ENCODE data around the gene PDZRN3.
"Not testable (repeated sequence)": the region's sequence is repeated elsewhere in the genome, so short reads cannot be mapped to it uniquely, and the experiment has no call there.

The PDZRN3 gene

GRCh38 chr3:73465926-73466325 lies 158.8 kb downstream of the PDZRN3 start:
- no peak for DNase-seq (ENCODE audit: low read depth, low spot score)

DNA sequence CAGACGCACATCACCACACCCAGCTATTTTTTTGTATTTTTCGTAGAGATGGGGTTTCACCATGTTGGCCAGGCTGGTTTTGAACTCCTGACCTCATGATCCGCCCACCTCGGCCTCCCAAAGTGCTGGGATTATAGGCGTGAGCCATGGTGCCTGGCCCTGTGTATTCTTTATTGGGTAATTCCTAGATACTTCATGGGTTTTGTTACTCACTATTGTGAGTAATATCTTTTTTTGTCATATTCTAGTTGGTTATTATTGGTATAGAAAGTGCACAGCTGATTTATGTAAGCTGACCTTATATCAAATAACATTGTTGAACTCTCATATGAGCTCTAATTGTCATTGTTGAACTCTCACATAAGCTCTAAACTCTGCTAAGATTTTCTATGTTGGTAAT lies 160.6 kb downstream of the PDZRN3 start:
- DNase-seq (ENCODE audit: low read depth, low spot score), result not testable (repeated sequence)

GRCh38 chr3:73461547-73461946 lies 163.2 kb downstream of the PDZRN3 start:
- no peak for DNase-seq (ENCODE audit: low read depth, low spot score)

GRCh38 chr3:73459711-73460110 lies 165.0 kb downstream of the PDZRN3 start:
- DNase-seq (ENCODE audit: low read depth, low spot score), result no peak

GRCh38 chr3:73453666-73454065 lies 171.1 kb downstream of the PDZRN3 start:
- DNase-seq (ENCODE audit: low read depth, low spot score), result no peak

- DNase-seq (ENCODE audit: low read depth, low spot score), result no peak
Observed at GRCh38 chr3:73452729-73453128, 172.0 kb downstream of the PDZRN3 start.

GRCh38 chr3:73451301-73451944 lies 173.3 kb downstream of the PDZRN3 start:
- no peak for DNase-seq (ENCODE audit: low read depth, low spot score)

- no peak for DNase-seq (ENCODE audit: low read depth, low spot score)
Observed at GRCh38 chr3:73449774-73450173, 175.0 kb downstream of the PDZRN3 start.

- no peak for DNase-seq (ENCODE audit: low read depth, low spot score)
Observed at GRCh38 chr3:73448761-73449301, 175.9 kb downstream of the PDZRN3 start.

- no peak for DNase-seq (ENCODE audit: low read depth, low spot score)
Observed at GRCh38 chr3:73448041-73448440, 176.7 kb downstream of the PDZRN3 start.

GRCh38 chr3:73447111-73447510 lies 177.6 kb downstream of the PDZRN3 start:
- no peak for DNase-seq (ENCODE audit: low read depth, low spot score)

GRCh38 chr3:73446467-73447110 lies 178.2 kb downstream of the PDZRN3 start:
- no peak for DNase-seq (ENCODE audit: low read depth, low spot score)

DNA sequence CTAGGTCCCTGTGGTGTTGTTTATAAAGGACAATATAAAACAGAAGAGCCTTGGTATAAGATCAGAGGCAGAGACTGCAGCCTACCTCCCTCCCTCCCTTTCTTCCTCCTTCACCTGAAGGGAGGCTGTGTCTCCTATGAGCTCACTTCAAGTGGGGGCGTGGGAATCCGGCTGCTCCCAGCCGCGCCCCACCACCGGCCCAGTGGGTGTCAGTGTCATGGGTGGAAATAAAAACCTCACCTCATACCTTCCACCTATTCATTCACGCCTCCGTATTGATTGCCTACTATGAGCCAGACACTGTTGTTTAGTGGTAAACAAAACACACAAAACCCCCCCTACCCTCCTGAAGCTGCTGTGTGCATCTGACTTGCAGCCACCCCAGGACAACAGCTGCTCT lies 181.9 kb downstream of the PDZRN3 start:
- DNase-seq (ENCODE audit: low read depth, low spot score), result no peak

- no peak for DNase-seq (ENCODE audit: low read depth, low spot score)
Observed at GRCh38 chr3:73442152-73442551, 182.6 kb downstream of the PDZRN3 start.

GRCh38 chr3:73437828-73438227 lies 186.9 kb downstream of the PDZRN3 start:
- DNase-seq (ENCODE audit: low read depth, low spot score), result no peak

DNA sequence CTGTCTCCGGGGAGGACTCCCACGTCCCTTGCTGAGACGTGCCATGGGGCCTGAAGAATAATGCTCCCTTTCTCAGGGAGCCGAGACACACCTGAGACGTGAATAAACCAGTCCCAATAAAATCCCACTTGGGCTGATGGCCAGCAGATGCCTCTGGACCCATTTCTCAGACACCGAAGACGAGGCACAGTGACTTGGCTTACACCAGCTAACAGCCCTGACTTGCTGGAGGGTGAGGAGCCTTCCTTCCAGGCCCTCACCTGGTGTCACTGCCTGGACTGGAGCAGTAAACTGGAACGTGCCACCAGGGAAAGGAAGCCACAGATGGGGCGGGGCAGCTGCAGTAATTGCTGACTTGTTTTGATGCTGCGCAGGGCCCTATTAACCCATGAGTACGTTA lies 189.7 kb downstream of the PDZRN3 start:
- DNase-seq (ENCODE audit: low read depth, low spot score), result no peak

- no peak for DNase-seq (ENCODE audit: low read depth, low spot score)
Observed at GRCh38 chr3:73433687-73434086, 191.1 kb downstream of the PDZRN3 start.

GRCh38 chr3:73433079-73433478 lies 191.7 kb downstream of the PDZRN3 start:
- DNase-seq (ENCODE audit: low read depth, low spot score), result no peak

- DNase-seq (ENCODE audit: low read depth, low spot score), result no peak
Observed at GRCh38 chr3:73432706-73433032, 192.1 kb downstream of the PDZRN3 start.

- DNase-seq (ENCODE audit: low read depth, low spot score), result no peak
Observed at GRCh38 chr3:73432023-73432705, 192.6 kb downstream of the PDZRN3 start.

- DNase-seq (ENCODE audit: low read depth, low spot score), result no peak
Observed at GRCh38 chr3:73431183-73431900, 193.4 kb downstream of the PDZRN3 start.

DNA sequence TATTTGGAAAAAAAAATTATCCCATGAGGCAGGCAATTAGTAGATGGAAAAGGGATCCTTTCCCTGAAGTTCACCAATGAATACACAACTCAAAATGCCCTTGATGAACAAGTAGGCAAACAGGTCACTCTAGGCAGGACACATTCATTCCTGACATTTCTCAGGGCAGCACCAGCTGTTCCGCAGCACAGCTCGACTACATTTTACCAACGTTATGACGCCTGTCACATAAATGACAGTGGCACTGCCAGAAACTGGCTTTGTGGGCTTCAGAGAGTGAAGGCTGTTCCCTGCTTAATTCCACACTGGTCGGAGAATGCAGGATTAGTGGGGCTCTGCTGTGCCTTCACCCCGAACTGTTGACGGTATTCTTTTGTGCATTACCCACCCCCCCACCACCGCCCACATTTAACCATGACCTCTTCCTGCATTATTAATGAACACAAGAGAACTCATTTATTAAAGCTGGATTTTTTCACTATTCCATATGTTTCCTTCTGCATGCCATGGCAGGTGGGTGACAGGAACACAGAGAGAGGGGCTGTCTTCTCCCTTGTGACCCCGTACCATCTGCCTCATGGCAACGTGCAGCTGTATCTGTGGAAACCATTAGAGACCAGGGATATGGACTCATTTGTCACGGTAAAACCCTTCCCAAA lies 197.6 kb downstream of the PDZRN3 start:
- DNase-seq (ENCODE audit: low read depth, low spot score), result no peak
